K562 (cell line): ENCODE results near the gene FNBP1. TPM values are rescaled to one million over a fixed set of nuclear protein-coding genes. Genes with fewer than 3 reads are reported as not detected.

ENCODE experiments used
- ATF7 ChIP-seq: fragments of 450-650 bp; IDR thresholded peaks from 2 replicates; pipeline ENCODE4 v1.7.1; 2014; ENCODE audit warnings: mild to moderate bottlenecking, moderate library complexity
- BACH1 ChIP-seq: fragments of 200-800 bp; sonication (Bioruptor generic); IDR thresholded peaks from 2 replicates; pipeline ENCODE4 v1.6.1; 2016; ENCODE audit warnings: missing genetic modification characterization, missing compliant biosample characterization
- DIDO1 ChIP-seq: fragments of 450-650 bp; IDR thresholded peaks from 2 replicates; pipeline ENCODE4 v1.6.1; 2016; ENCODE audit warnings: low read depth, missing biosample characterization, missing genetic modification characterization
- ERF ChIP-seq: fragments of 450-650 bp; formaldehyde crosslinking; IDR thresholded peaks from 2 replicates; pipeline ENCODE4 v1.4.0; 2020; ENCODE audit warnings: mild to moderate bottlenecking, mixed read lengths
- HLTF ChIP-seq: fragments of 450-650 bp; IDR thresholded peaks from 2 replicates; pipeline ENCODE4 v1.6.1; 2016
- MED1 ChIP-seq: sonication (generic); formaldehyde crosslinking; IDR thresholded peaks from 2 replicates; pipeline ENCODE4 v1.8.1; 2023; ENCODE audit warnings: missing genetic modification reagents, borderline replicate concordance
- MLLT1 ChIP-seq, 2 experiments: fragments of 450-650 bp; IDR thresholded peaks; 2 replicates each; pipeline ENCODE4 v1.6.1; 2016
- NCOA6 ChIP-seq: fragments of 450-650 bp; IDR thresholded peaks from 2 replicates; pipeline ENCODE4 v1.6.1; 2017; ENCODE audit warnings: mild to moderate bottlenecking
- NFATC3 ChIP-seq: fragments of 450-650 bp; IDR thresholded peaks from 2 replicates; pipeline ENCODE4 v1.6.1; 2017; ENCODE audit warnings: mild to moderate bottlenecking
- NFE2L1 ChIP-seq: fragments of 450-650 bp; IDR thresholded peaks from 2 replicates; pipeline ENCODE4 v1.6.1; 2016; ENCODE audit warnings: missing genetic modification characterization, low read depth, mild to moderate bottlenecking, missing compliant biosample characterization, moderate library complexity, borderline replicate concordance
- NFRKB ChIP-seq: fragments of 450-650 bp; IDR thresholded peaks from 2 replicates; pipeline ENCODE4 v1.6.1; 2016; ENCODE audit warnings: low read depth
- PURB ChIP-seq: sonication (generic); formaldehyde crosslinking; IDR thresholded peaks from 2 replicates; pipeline ENCODE4 v1.9.0; 2021; ENCODE audit warnings: low read depth, mild to moderate bottlenecking, missing genetic modification reagents
- RBM17 ChIP-seq: fragments of 200-400 bp; formaldehyde crosslinking; IDR thresholded peaks from 2 replicates; pipeline ENCODE4 v1.6.1; 2017; ENCODE audit warnings: low read depth, mild to moderate bottlenecking, low read length, borderline replicate concordance
- SPI1 ChIP-seq: IDR thresholded peaks from 2 replicates; pipeline ENCODE4 v1.6.1; 2011; ENCODE audit warnings: low read depth, low read length, control low read depth, borderline replicate concordance
- ZNF717 ChIP-seq: fragments of 250-450 bp; sonication (Bioruptor Pico); IDR thresholded peaks from 2 replicates; pipeline ENCODE4 v1.5.0; 2021
- ZNF740 ChIP-seq, 3 experiments: fragments of 200-800 bp in 1 of 3; sonication (Bioruptor generic) in 1 of 3; sonication (generic) in 1 of 3; formaldehyde crosslinking in 1 of 3; IDR thresholded peaks; 2 replicates each; pipeline versions ENCODE4 v1.6.1 to v1.8.0; 2016 to 2022; ENCODE audit warnings: mild to moderate bottlenecking in 2 of 3, missing compliant biosample characterization in 2 of 3, missing genetic modification characterization in 2 of 3, missing genetic modification reagents in 1 of 3
- ZNF75A ChIP-seq: fragments of 450-650 bp; formaldehyde crosslinking; IDR thresholded peaks from 2 replicates; pipeline ENCODE4 v1.4.0; 2020; ENCODE audit warnings: mild to moderate bottlenecking
- ZSCAN32 ChIP-seq: fragments of 450-650 bp; formaldehyde crosslinking; IDR thresholded peaks from 2 replicates; pipeline ENCODE4 v1.4.0; 2020; ENCODE audit warnings: mild to moderate bottlenecking, moderate library complexity
- polyA plus RNA-seq, 8 experiments: library from polyadenylated mRNA; depleted of rRNA in 4 of 8; stranded (reverse) in 5 of 8; unstranded in 3 of 8; fragments of >200 nt; fragmentation: Nextera tagmentation in 2 of 8; fragmentation: Illumina TruSeq in 1 of 8; extraction: Ambion mirVana in 2 of 8; extraction: Trizol in 1 of 8; gene quantifications; 2 replicates each; pipeline versions ENCODE4 v1.2.1 to v1.2.3, GENCODE V29; 2011 to 2014; ENCODE audit warnings: inconsistent platforms in 1 of 8, missing spikeins in 1 of 8
- total RNA-seq, 7 experiments: library from RNA; depleted of rRNA in 6 of 7; stranded (reverse); fragments of >200 nt in 6 of 7; fragmentation: Illumina TruSeq in 2 of 7; extraction: Trizol in 2 of 7; gene quantifications; 2 replicates each; pipeline versions ENCODE4 v1.2.1 to v1.2.3, GENCODE V29; 2011 to 2021; ENCODE audit warnings: low replicate concordance in 1 of 7
- TF ChIP-seq, protein P1 (sequence below): fragments of 450-650 bp; IDR thresholded peaks from 2 replicates; pipeline ENCODE4 v1.6.1; 2016
- TF ChIP-seq, protein P2 (sequence below): sonication (generic); formaldehyde crosslinking; IDR thresholded peaks from 2 replicates; pipeline ENCODE4 v1.8.0; 2022; ENCODE audit warnings: mild to moderate bottlenecking, missing genetic modification reagents, borderline replicate concordance
- TF ChIP-seq, protein P3 (sequence below), 2 experiments: fragments of 200-800 bp in 1 of 2; sonication (Bioruptor generic) in 1 of 2; sonication (generic) in 1 of 2; formaldehyde crosslinking in 1 of 2; IDR thresholded peaks in 1 of 2; conservative IDR thresholded peaks in 1 of 2; 2 replicates each; pipeline versions ENCODE4 v1.5.0 to v1.6.1; 2016 to 2020; ENCODE audit warnings: missing compliant biosample characterization in 1 of 2, missing genetic modification characterization in 1 of 2, missing genetic modification reagents in 1 of 2

FNBP1 gene
- total and polyA plus RNA-seq, 9 of the 15 experiments (the other 6 are each of a cell fraction or from before 2014, with no cell fraction given) = 1.8 to 14.9 (median 7.6) TPM

DNA sequence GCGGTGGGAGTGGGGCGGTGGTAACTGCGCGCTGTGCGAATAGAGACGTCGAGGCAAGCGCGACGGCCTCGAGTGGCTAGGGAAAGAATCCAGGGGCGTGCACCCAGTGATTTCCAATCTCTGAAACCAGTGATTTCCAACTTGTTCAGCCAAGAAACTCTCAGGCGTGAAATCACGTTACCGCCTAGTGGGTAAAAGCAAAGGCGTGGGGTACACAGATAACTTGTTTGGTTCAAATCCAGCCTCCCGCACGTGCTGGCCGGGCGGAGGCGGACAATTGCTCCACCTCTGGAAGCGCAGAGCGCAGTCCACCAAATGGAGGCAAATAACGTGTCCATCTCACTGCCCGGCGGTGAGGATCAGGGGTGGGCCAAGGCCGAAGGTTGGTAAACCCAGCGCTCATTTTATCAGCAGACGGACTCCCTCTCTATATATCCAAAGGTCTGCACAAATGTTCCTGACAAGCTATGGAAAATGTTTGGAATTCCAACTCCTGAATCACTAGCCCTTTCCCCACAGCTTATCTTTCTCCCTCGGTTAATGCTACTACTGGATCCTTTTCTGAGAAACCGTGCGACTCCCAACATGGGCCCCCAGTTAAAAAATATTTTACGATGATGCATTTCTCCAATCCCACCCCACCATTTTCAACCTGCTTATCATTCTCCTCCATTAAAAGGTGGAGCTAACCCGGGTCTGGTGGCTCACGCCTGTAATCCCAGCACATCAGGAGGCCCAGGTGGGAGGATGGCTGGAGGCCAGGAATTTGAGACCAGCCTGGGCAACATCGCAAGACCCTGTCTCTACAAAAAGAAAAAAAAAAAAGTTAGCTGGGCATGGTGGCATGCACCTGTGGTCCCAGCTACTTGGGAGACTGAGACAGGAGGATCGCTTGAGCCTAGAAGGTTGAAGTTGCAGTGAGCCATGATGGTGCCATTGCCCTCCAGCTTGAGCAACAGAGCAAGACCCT lies 950 bp upstream of the FNBP1 start (continued):
- no peak for TF ChIP-seq MED1
- TF ChIP-seq, protein P1, sequence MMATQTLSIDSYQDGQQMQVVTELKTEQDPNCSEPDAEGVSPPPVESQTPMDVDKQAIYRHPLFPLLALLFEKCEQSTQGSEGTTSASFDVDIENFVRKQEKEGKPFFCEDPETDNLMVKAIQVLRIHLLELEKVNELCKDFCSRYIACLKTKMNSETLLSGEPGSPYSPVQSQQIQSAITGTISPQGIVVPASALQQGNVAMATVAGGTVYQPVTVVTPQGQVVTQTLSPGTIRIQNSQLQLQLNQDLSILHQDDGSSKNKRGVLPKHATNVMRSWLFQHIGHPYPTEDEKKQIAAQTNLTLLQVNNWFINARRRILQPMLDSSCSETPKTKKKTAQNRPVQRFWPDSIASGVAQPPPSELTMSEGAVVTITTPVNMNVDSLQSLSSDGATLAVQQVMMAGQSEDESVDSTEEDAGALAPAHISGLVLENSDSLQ = no peak
- TF ChIP-seq NFRKB = no peak
- TF ChIP-seq RBM17 = no peak
- no peak for TF ChIP-seq ZNF75A (CRISPR knock-in tag)
- no peak for TF ChIP-seq PURB (CRISPR knock-in tag)
- TF ChIP-seq BACH1 = no peak
- TF ChIP-seq, protein P2, sequence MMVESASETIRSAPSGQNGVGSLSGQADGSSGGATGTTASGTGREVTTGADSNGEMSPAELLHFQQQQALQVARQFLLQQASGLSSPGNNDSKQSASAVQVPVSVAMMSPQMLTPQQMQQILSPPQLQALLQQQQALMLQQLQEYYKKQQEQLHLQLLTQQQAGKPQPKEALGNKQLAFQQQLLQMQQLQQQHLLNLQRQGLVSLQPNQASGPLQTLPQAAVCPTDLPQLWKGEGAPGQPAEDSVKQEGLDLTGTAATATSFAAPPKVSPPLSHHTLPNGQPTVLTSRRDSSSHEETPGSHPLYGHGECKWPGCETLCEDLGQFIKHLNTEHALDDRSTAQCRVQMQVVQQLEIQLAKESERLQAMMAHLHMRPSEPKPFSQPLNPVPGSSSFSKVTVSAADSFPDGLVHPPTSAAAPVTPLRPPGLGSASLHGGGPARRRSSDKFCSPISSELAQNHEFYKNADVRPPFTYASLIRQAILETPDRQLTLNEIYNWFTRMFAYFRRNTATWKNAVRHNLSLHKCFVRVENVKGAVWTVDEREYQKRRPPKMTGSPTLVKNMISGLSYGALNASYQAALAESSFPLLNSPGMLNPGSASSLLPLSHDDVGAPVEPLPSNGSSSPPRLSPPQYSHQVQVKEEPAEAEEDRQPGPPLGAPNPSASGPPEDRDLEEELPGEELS (CRISPR knock-in tag) = no peak
- no peak for TF ChIP-seq MLLT1 (IDR thresholded peaks at IDR 0.05)
- TF ChIP-seq NFATC3 = no peak
- TF ChIP-seq ZNF740 (CRISPR knock-in tag; IDR thresholded peaks at IDR 0.05) = no peak; the same call in 1 of the 2 replicates
- no peak for TF ChIP-seq ZNF740 (tag; IDR thresholded peaks at IDR 0.05)
- TF ChIP-seq DIDO1 = no peak
- TF ChIP-seq ATF7 = 0 out of 2 replicates have a peak, but pooled peaks have one; percentile 24
- no peak for TF ChIP-seq HLTF
- no peak for TF ChIP-seq ZSCAN32 (CRISPR knock-in tag)
- TF ChIP-seq ERF = no peak
- TF ChIP-seq, protein P3, sequence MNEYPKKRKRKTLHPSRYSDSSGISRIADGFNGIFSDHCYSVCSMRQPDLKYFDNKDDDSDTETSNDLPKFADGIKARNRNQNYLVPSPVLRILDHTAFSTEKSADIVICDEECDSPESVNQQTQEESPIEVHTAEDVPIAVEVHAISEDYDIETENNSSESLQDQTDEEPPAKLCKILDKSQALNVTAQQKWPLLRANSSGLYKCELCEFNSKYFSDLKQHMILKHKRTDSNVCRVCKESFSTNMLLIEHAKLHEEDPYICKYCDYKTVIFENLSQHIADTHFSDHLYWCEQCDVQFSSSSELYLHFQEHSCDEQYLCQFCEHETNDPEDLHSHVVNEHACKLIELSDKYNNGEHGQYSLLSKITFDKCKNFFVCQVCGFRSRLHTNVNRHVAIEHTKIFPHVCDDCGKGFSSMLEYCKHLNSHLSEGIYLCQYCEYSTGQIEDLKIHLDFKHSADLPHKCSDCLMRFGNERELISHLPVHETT (CRISPR knock-in tag; conservative IDR thresholded peaks at IDR 0.05 in 1 of 2, IDR thresholded peaks at IDR 0.05 in 1 of 2) = no peak
- no peak for TF ChIP-seq ZNF717
- no peak for TF ChIP-seq NFE2L1
- no peak for TF ChIP-seq NCOA6
- TF ChIP-seq SPI1 = no peak
